Measurements from ENCODE around the gene SLC35F5. TPM values are rescaled to one million over a fixed set of nuclear protein-coding genes. Genes with fewer than 3 reads are reported as not detected.
"Not testable (repeated sequence)": the region's sequence is repeated elsewhere in the genome, so short reads cannot be mapped to it uniquely, and the experiment has no call there.

Gene SLC35F5
- total RNA-seq, 1 experiment from 2014 or later = 14.3 TPM

GRCh38 chr2:113672326-113672932 is 84.0 kb downstream of the SLC35F5 start:
- H3K27me3 ChIP-seq (ENCODE audit: insufficient read depth, low read length) = no peaks in the 10 kb centered on the region
- no peak overlapping the region for H3K4me2 ChIP-seq (ENCODE audit: low read length)
- H3K4me1 ChIP-seq (ENCODE audit: control insufficient read depth in 1 of 2, insufficient read depth in 2 of 2, low read length in 2 of 2) = no peaks in the 10 kb centered on the region
- POLR2A ChIA-PET = no interaction called here
- H3K9ac ChIP-seq (ENCODE audit: low read length) = no peak overlapping the region
- no peaks in the 10 kb centered on the region for H3K79me2 ChIP-seq (ENCODE audit: insufficient read depth, low read length)
- no peaks in the 10 kb centered on the region for H3K9me3 ChIP-seq (ENCODE audit: control insufficient read depth in 1 of 2, insufficient read depth in 1 of 2, low read depth in 1 of 2, low read length in 2 of 2)
- no peak for ATAC-seq
- no peak overlapping the region for H2AFZ ChIP-seq (ENCODE audit: low read depth, low read length, poor library complexity, severe bottlenecking)
- H3K9me2 ChIP-seq (ENCODE audit: insufficient read depth) = no peaks in the 10 kb centered on the region
- no peak overlapping the region for H3K27ac ChIP-seq (ENCODE audit: low read depth, low read length)
- no peak overlapping the region for H3K4me3 ChIP-seq (replicated peaks in 1 of 2; ENCODE audit: low read depth in 1 of 2, low read length in 2 of 2)
- intact Hi-C loops (cut with micrococcal nuclease) = no loop called here
- CTCF ChIA-PET = no interaction called here
- TF ChIP-seq RAD21 (IDR thresholded peaks at IDR 0.05; ENCODE audit: low read depth) (no peak), EZH2 (IDR thresholded peaks at IDR 0.05) (no peak), EGR1 (IDR thresholded peaks at IDR 0.05; ENCODE audit: low read depth) (no peak), TCF7L2 (IDR thresholded peaks at IDR 0.05; ENCODE audit: borderline replicate concordance, extremely low read depth, insufficient read depth, insufficient read length) (no peak), POLR2A (IDR thresholded peaks at IDR 0.05; ENCODE audit: borderline replicate concordance, extremely low read depth, insufficient read depth, insufficient read length) (no peak), FOSL1 (IDR thresholded peaks at IDR 0.05; ENCODE audit: low read depth) (no peak), JUND (IDR thresholded peaks at IDR 0.05) (no peak), SRF (IDR thresholded peaks at IDR 0.05; ENCODE audit: low read depth) (no peak)
- TF ChIP-seq, protein P1, sequence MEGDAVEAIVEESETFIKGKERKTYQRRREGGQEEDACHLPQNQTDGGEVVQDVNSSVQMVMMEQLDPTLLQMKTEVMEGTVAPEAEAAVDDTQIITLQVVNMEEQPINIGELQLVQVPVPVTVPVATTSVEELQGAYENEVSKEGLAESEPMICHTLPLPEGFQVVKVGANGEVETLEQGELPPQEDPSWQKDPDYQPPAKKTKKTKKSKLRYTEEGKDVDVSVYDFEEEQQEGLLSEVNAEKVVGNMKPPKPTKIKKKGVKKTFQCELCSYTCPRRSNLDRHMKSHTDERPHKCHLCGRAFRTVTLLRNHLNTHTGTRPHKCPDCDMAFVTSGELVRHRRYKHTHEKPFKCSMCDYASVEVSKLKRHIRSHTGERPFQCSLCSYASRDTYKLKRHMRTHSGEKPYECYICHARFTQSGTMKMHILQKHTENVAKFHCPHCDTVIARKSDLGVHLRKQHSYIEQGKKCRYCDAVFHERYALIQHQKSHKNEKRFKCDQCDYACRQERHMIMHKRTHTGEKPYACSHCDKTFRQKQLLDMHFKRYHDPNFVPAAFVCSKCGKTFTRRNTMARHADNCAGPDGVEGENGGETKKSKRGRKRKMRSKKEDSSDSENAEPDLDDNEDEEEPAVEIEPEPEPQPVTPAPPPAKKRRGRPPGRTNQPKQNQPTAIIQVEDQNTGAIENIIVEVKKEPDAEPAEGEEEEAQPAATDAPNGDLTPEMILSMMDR (IDR thresholded peaks at IDR 0.05 in 2 of 3, conservative IDR thresholded peaks at IDR 0.05 in 1 of 3; ENCODE audit: borderline replicate concordance in 1 of 3, insufficient read depth in 1 of 3, low read depth in 2 of 3, low read length in 2 of 3) = no peak
- DNase-seq (ENCODE audit: low read depth, low spot score) = no peak
- no peaks in the 10 kb centered on the region for H4K20me1 ChIP-seq (ENCODE audit: insufficient read depth)
- BruUV-seq (replicated peaks) = no TSS peak
- no peaks in the 10 kb centered on the region for H3K36me3 ChIP-seq (ENCODE audit: control insufficient read depth in 1 of 2, insufficient read depth in 2 of 2, low read length in 2 of 2)
- RAD21 ChIA-PET (ENCODE audit: low non-redundant PET in 1 of 2, low total read pairs in 2 of 2, uncharacterized antibody in 2 of 2, unreplicated experiment in 2 of 2) = no interaction called here

DNA sequence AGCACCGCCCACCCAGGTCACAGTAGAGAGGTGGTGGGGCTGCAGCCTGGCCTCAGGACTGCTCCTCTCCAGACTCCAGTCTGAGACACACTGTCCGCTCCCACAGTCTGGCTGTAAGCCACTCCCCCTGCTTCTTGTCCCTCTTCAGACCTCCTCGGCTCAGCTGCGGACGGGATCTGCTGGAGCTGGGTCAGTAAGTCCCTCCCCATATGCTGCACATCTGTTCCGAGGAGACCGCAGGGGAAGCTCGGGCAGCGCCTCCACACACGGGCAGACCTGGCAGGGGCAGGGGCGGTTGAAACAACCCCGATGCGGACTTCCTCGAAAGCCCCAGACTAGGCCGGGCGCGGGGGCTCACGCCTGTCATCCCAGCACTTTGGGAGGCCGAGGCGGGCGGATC is 87.4 kb downstream of the SLC35F5 start:
- H3K4me2 ChIP-seq (ENCODE audit: low read length); H3K27ac ChIP-seq (ENCODE audit: low read depth, low read length); H3K4me1 ChIP-seq (ENCODE audit: control insufficient read depth in 1 of 2, insufficient read depth in 2 of 2, low read length in 2 of 2); DNase-seq (ENCODE audit: low read depth, low spot score); ATAC-seq; intact Hi-C loops (cut with micrococcal nuclease); H3K36me3 ChIP-seq (ENCODE audit: control insufficient read depth in 1 of 2, insufficient read depth in 2 of 2, low read length in 2 of 2); H3K4me3 ChIP-seq (replicated peaks in 1 of 2; ENCODE audit: low read depth in 1 of 2, low read length in 2 of 2); RAD21 ChIA-PET (ENCODE audit: low non-redundant PET in 1 of 2, low total read pairs in 2 of 2, uncharacterized antibody in 2 of 2, unreplicated experiment in 2 of 2); H2AFZ ChIP-seq (ENCODE audit: low read depth, low read length, poor library complexity, severe bottlenecking); H3K9me2 ChIP-seq (ENCODE audit: insufficient read depth); BruUV-seq (replicated peaks); H3K9ac ChIP-seq (ENCODE audit: low read length); CTCF ChIA-PET; POLR2A ChIA-PET; H3K27me3 ChIP-seq (ENCODE audit: insufficient read depth, low read length); H4K20me1 ChIP-seq (ENCODE audit: insufficient read depth); H3K79me2 ChIP-seq (ENCODE audit: insufficient read depth, low read length); H3K9me3 ChIP-seq (ENCODE audit: control insufficient read depth in 1 of 2, insufficient read depth in 1 of 2, low read depth in 1 of 2, low read length in 2 of 2): not testable (repeated sequence)

DNA sequence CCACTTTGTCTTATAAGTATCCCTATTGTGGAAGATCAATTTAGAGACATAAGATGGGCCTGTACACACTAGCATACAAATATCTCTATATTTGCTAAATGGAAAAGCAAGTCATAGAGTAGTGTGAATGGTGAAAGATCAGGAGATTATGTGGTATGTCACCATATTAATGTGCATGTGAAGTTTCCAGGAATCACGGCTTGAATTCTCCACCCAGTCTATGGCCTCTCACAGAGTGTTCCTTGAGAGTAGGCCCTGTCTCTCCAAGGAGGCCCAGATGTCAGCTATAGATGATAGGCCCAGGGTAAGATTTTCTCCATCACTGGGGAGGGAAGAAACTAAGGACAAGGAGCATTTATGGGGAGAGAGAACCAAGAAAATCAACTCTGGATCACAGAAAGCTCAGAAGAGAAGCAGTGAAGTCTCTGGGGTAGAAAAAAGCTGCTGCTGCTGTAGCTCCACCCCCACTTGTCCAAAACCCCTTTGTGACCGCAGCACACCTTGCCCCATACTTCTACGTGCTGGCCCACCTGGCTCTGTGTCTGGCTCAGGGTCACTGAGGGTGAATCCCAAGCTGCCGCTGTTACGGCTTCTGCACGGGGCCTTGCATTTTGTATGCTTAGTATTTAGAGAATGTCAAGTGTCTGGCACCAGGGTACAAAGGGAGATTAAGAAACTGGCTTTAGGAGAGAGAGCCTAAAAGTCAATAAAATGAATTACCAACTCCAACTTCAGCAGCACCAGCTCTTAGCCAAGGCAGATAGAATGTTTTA is 91.5 kb downstream of the SLC35F5 start:
- H3K4me3 ChIP-seq (replicated peaks in 1 of 2; ENCODE audit: low read depth in 1 of 2, low read length in 2 of 2); RAD21 ChIA-PET (ENCODE audit: low non-redundant PET in 1 of 2, low total read pairs in 2 of 2, uncharacterized antibody in 2 of 2, unreplicated experiment in 2 of 2); H3K27me3 ChIP-seq (ENCODE audit: insufficient read depth, low read length); ATAC-seq; BruUV-seq (replicated peaks); POLR2A ChIA-PET; H4K20me1 ChIP-seq (ENCODE audit: insufficient read depth); H3K79me2 ChIP-seq (ENCODE audit: insufficient read depth, low read length); H3K4me2 ChIP-seq (ENCODE audit: low read length); H3K4me1 ChIP-seq (ENCODE audit: control insufficient read depth in 1 of 2, insufficient read depth in 2 of 2, low read length in 2 of 2); H3K27ac ChIP-seq (ENCODE audit: low read depth, low read length); CTCF ChIA-PET; H2AFZ ChIP-seq (ENCODE audit: low read depth, low read length, poor library complexity, severe bottlenecking); H3K36me3 ChIP-seq (ENCODE audit: control insufficient read depth in 1 of 2, insufficient read depth in 2 of 2, low read length in 2 of 2); DNase-seq (ENCODE audit: low read depth, low spot score); H3K9me3 ChIP-seq (ENCODE audit: control insufficient read depth in 1 of 2, insufficient read depth in 1 of 2, low read depth in 1 of 2, low read length in 2 of 2); intact Hi-C loops (cut with micrococcal nuclease); H3K9ac ChIP-seq (ENCODE audit: low read length); H3K9me2 ChIP-seq (ENCODE audit: insufficient read depth): not testable (repeated sequence)
